PC-3 (cell line): Measurements from ENCODE around the gene LTB4R2.

Experiments used
- CTCF ChIP-seq: fragments of 300-600 bp; sonication (generic); conservative IDR thresholded peaks from 2 replicates; pipeline ENCODE4 v1.5.1; 2017; ENCODE audit warnings: antibody characterized with exemption, low read depth, mild to moderate bottlenecking, low read length
- EZH2phosphoT487 ChIP-seq: fragments of 300-600 bp; sonication (generic); IDR thresholded peaks from 2 replicates; pipeline ENCODE4 v1.6.1; 2018; ENCODE audit warnings: mild to moderate bottlenecking, antibody characterized with exemption, low read length, borderline replicate concordance

GRCh38 chr14:24269368-24269767, 40.6 kb upstream of the LTB4R2 start:
- no peak for TF ChIP-seq CTCF
- TF ChIP-seq EZH2phosphoT487, result no peak
